ENCODE measurements around the gene LAMA5.

Gene LAMA5

DNA sequence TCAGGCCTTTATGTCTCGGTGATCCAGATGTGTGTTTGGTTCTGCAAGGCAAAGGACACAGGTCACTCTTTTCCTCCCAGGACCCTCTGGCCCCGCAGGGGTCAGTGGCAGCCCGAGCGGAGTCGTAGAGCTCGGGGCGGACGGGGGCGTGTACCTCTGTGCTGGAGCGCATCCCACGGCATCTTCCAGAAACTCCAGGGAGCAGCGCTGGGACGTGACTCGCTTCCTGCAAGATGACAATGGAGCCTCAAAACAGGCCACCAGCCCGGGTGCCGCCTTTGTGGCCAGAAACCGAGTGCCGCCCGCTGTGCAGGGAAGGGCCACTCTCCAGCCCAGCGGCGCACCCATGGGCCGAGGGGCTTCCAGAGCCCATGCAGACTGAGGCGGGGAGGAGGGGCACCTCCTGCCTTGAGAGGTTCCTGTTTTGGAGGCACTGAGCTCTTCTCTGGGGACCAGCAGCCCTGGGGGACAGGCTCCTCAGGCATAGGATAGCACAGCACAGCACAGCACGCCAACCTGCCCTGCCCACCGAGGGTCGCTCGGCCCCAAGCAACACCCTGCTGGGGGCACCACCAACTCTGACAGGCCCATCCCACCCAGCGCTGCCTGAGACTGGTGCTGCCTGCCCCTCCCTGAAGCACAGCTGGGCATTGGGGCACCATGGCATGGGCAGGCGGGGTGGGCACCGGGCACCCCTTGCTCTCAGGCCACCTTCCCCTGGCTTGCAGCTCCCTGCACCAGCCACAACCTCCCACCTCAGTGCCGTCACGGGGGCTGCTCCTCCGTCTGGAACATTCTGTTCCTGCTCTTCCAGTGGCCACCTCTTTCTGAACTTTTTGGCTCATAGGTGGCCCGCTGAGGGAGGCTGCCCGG is 29.5 kb upstream of the LAMA5 start:
- Mint-ChIP-seq H3K27ac (no peak overlapping the region), H3K9me3 (peaks cover 6% of the 10 kb centered on the region), H3K4me3 (no peak overlapping the region)

DNA sequence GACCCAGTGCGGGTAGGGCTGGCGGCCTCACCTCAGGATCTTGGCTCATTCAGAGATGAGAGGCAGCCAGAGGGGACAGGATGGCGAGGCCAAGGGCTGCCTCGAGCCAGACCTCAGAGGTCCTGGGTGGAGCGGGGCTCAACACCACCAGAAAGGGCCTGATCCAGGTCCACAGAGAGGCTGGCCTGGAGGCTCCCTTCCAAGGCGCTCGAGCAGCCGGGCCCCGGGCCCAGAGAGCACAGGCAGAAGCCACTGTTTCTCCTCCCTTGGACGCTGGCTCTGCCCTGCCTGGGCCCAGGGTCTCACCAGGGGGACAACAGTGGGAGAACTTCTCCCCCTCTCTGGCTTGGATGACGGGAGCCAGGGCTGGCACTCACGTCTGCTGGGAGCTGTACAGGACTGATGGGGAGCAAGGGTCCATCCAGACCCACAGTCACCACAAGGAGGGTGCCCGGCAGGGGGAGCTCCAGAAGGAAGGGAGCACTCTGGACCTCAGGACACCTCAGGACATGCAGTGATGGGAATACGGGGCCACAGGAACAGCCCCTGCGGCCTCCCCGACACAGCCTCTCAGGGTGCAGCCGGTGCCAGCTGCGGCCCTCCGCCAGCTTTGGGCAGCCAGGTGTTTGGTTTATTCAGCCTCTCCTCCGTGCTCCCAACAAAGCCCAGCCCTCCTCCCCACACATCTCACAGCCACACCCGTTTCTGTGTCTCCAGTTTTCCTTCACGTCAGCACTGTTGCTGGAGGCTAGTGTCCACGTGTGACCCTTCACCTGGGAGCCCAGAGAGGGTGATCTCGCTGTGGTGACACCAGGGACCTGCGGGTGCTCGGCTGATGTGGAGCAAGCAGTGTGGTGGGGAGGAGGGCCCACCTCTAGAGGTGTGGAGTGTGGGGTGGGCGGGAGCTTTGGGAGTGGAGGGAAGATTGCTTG is 28.5 kb upstream of the LAMA5 start:
- H3K9me3 Mint-ChIP-seq = peaks cover 6% of the 10 kb centered on the region
- H3K36me3 Mint-ChIP-seq (ENCODE audit: low read depth) = peaks cover 13% of the 10 kb centered on the region
- H3K4me3 Mint-ChIP-seq = no peak overlapping the region
- H3K27me3 Mint-ChIP-seq (ENCODE audit: low read depth) = no peaks in the 10 kb centered on the region
- no peak overlapping the region for H3K27ac Mint-ChIP-seq
- no peak for DNase-seq (ENCODE audit: low spot score)
- H3K4me1 Mint-ChIP-seq (ENCODE audit: low read depth) = no peaks in the 10 kb centered on the region

More for the DNA sequence above, 29.5 kb upstream of the LAMA5 start:
- Mint-ChIP-seq H3K36me3 (ENCODE audit: low read depth) (peaks cover 15% of the 10 kb centered on the region), H3K4me1 (ENCODE audit: low read depth) (no peaks in the 10 kb centered on the region), H3K27me3 (ENCODE audit: low read depth) (no peaks in the 10 kb centered on the region)
- no peak for DNase-seq (ENCODE audit: low spot score)

GRCh38 chr20:62394248-62395245 is 27.4 kb upstream of the LAMA5 start:
- Mint-ChIP-seq H3K4me1 (ENCODE audit: low read depth) (no peaks in the 10 kb centered on the region), H3K27ac (no peak overlapping the region), H3K9me3 (peaks cover 6% of the 10 kb centered on the region), H3K27me3 (ENCODE audit: low read depth) (no peaks in the 10 kb centered on the region), H3K36me3 (ENCODE audit: low read depth) (peaks cover 19% of the 10 kb centered on the region), H3K4me3 (no peak overlapping the region)
- DNase-seq (ENCODE audit: low spot score) = no peak

GRCh38 chr20:62393830-62394229 is 26.7 kb upstream of the LAMA5 start:
- Mint-ChIP-seq H3K4me3 (no peak overlapping the region), H3K27me3 (ENCODE audit: low read depth) (no peaks in the 10 kb centered on the region), H3K4me1 (ENCODE audit: low read depth) (peaks cover 3% of the 10 kb centered on the region), H3K36me3 (ENCODE audit: low read depth) (peaks cover 27% of the 10 kb centered on the region), H3K9me3 (peaks cover 6% of the 10 kb centered on the region), H3K27ac (no peak overlapping the region)
- no peak for DNase-seq (ENCODE audit: low spot score)

- Mint-ChIP-seq H3K36me3 (ENCODE audit: low read depth) (peaks cover 32% of the 10 kb centered on the region), H3K9me3 (peaks cover 6% of the 10 kb centered on the region), H3K27me3 (ENCODE audit: low read depth) (no peaks in the 10 kb centered on the region), H3K4me3 (no peak overlapping the region), H3K27ac (no peak overlapping the region), H3K4me1 (ENCODE audit: low read depth) (peaks cover 8% of the 10 kb centered on the region)
- no peak for DNase-seq (ENCODE audit: low spot score)
Measured at GRCh38 chr20:62393335-62393665, 26.2 kb upstream of the LAMA5 start.

DNA sequence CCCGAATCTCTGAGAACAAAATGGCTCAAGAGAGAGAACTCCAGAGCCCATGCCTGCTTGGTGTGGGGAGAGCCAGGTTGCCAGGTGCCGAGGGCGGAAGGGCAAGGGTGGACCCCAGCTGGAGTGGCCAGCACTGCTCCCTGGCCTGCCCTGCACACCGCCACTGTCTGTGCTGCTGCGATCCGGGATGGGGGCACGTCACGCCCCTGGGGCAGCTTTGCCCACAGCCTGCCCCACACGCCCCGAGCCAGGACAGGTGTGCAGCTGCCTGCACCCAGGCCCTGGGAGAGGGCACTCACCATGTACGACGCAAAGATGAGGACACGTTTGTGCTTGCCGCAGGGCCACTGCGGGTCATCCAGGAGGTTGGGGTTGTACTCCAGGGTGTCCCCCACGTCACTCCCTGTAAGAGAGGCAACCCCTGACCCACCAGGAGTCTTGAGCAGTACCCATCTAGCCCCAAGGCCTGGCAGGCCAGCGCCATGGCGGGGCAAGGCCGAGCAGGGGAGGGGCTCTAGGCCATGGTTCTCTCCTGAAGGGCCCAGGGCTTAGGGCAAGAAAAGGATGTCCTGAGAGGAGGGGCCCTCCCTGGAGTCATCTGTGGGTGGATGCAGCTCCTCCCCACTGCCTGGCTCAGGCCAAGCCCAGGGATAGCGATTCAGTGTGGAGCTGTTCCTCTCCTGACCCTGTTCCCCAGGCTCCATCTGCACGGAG is 25.7 kb upstream of the LAMA5 start:
- no peak overlapping the region for H3K4me3 Mint-ChIP-seq
- peaks cover 3% of the 10 kb centered on the region for H3K9me3 Mint-ChIP-seq
- no peaks in the 10 kb centered on the region for H3K27me3 Mint-ChIP-seq (ENCODE audit: low read depth)
- no peak for DNase-seq (ENCODE audit: low spot score)
- peaks cover 36% of the 10 kb centered on the region for H3K36me3 Mint-ChIP-seq (ENCODE audit: low read depth)
- H3K27ac Mint-ChIP-seq = no peak overlapping the region
- H3K4me1 Mint-ChIP-seq (ENCODE audit: low read depth) = peaks cover 12% of the 10 kb centered on the region

DNA sequence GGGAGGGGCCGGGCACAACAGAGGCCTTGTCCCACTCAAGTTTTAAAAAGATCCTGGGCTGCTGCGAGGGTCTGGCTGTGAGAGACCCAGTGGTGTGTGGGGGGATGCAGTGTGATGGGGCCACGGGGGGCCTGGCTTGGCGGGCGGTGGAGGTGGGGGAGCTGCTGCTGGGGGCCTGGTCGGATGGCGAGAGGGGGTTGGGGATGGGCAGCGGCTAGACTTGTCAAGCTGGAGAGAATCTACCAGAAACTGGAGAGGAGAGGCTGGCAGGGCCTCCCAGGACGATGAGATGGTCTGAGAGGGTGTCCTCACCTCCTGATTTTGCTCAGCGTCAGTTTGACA is 24.9 kb upstream of the LAMA5 start:
- peaks cover 12% of the 10 kb centered on the region for H3K4me1 Mint-ChIP-seq (ENCODE audit: low read depth)
- H3K27me3 Mint-ChIP-seq (ENCODE audit: low read depth) = no peaks in the 10 kb centered on the region
- no peak for DNase-seq (ENCODE audit: low spot score)
- no peak overlapping the region for H3K4me3 Mint-ChIP-seq
- peaks cover 36% of the 10 kb centered on the region for H3K36me3 Mint-ChIP-seq (ENCODE audit: low read depth)
- no peaks in the 10 kb centered on the region for H3K9me3 Mint-ChIP-seq
- H3K27ac Mint-ChIP-seq = no peak overlapping the region

GRCh38 chr20:62391165-62392076 is 24.3 kb upstream of the LAMA5 start:
- Mint-ChIP-seq H3K9me3 (no peaks in the 10 kb centered on the region), H3K4me1 (ENCODE audit: low read depth) (peaks cover 12% of the 10 kb centered on the region), H3K27me3 (ENCODE audit: low read depth) (no peaks in the 10 kb centered on the region), H3K4me3 (no peak overlapping the region), H3K36me3 (ENCODE audit: low read depth) (peaks cover 38% of the 10 kb centered on the region), H3K27ac (no peak overlapping the region)
- no peak for DNase-seq (ENCODE audit: low spot score)

GRCh38 chr20:62390317-62391164 is 23.4 kb upstream of the LAMA5 start:
- Mint-ChIP-seq H3K36me3 (ENCODE audit: low read depth) (peaks cover 37% of the 10 kb centered on the region), H3K4me1 (ENCODE audit: low read depth) (peaks cover 13% of the 10 kb centered on the region), H3K27ac (no peak overlapping the region), H3K27me3 (ENCODE audit: low read depth) (no peaks in the 10 kb centered on the region), H3K4me3 (no peak overlapping the region), H3K9me3 (no peaks in the 10 kb centered on the region)
- DNase-seq (ENCODE audit: low spot score) = no peak

DNA sequence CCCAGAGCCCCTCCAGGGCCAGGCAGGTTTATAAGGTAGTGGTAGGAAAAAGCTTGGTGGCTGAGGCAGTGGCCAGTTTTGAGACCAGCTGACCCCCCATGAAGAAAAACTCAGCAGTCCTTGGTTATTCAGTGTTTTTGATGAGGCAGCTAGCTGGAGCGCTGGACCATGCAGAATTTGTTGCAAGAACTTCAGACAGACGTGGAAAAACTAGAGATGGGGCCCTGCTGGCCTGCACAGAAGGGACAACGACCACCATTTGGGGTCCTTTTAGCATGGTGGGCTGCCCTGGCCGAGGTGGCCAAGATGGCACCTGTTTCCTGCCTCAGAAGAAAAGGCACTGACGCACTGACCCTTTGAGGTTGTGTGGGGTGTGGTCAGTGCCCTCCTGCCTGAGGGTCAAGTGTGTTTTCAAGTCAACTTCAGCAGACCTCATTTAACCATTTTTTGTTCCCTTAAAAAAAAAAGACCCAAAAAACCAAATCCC is 22.5 kb upstream of the LAMA5 start:
- DNase-seq (ENCODE audit: low spot score) = no peak
- no peaks in the 10 kb centered on the region for H3K9me3 Mint-ChIP-seq
- peaks cover 36% of the 10 kb centered on the region for H3K36me3 Mint-ChIP-seq (ENCODE audit: low read depth)
- H3K4me1 Mint-ChIP-seq (ENCODE audit: low read depth) = peaks cover 20% of the 10 kb centered on the region
- no peaks in the 10 kb centered on the region for H3K27me3 Mint-ChIP-seq (ENCODE audit: low read depth)
- H3K4me3 Mint-ChIP-seq = no peak overlapping the region
- no peak overlapping the region for H3K27ac Mint-ChIP-seq

- H3K27me3 Mint-ChIP-seq (ENCODE audit: low read depth) = no peaks in the 10 kb centered on the region
- H3K36me3 Mint-ChIP-seq (ENCODE audit: low read depth) = peaks cover 34% of the 10 kb centered on the region
- no peak for DNase-seq (ENCODE audit: low spot score)
- H3K4me3 Mint-ChIP-seq = peak overlapping the region; percentile 91
- peaks cover 22% of the 10 kb centered on the region for H3K4me1 Mint-ChIP-seq (ENCODE audit: low read depth)
- H3K27ac Mint-ChIP-seq = peak overlapping the region; percentile 68
- no peaks in the 10 kb centered on the region for H3K9me3 Mint-ChIP-seq
Measured at GRCh38 chr20:62388839-62389600, 21.9 kb upstream of the LAMA5 start.

All from T-helper 2 cell treated with Interferon-gamma antibody and Interleukin-4, amounts not matched to agents 5 μg/mL and 100 μg/mL, for 36 hours (primary cell).